ENCODE data around the gene DUSP8. TPM values are rescaled to one million over a fixed set of nuclear protein-coding genes. Genes with fewer than 3 reads are reported as not detected.
"Not testable (repeated sequence)": the region's sequence is repeated elsewhere in the genome, so short reads cannot be mapped to it uniquely, and the experiment has no call there.

Gene DUSP8
- total RNA-seq, 4 donors from 2014 or later = 2.5 to 18.4 (median 13.2) TPM

DNA sequence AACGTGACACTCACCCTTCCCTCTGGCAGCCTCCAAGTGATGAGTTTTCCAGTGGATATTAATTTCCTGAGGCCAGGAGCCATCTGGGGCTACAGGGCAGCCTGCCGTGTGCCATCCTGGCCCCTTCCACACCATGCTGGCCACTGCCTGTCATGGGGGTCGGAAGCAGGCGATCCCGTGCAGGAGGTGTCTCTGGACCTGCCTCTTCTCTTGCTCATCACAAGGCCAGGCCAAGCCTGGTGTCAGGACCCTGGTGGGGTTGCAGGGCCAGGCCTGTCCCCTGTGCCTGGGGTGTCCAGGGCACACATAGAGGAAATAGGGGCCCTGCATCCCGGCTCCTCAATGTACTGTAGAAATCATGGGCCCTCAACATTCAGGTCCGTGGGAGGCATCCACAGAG, 32.6 kb upstream of the DUSP8 start:
- Histone ChIP-seq H3K27ac (no peak overlapping the region), H3K9me3 (no peaks in the 10 kb centered on the region), H3K4me1 (no peaks in the 10 kb centered on the region), H3K36me3 (no peaks in the 10 kb centered on the region), H3K27me3 (no peaks in the 10 kb centered on the region), H3K4me3 (no peak overlapping the region)
- TF ChIP-seq POLR2A (IDR thresholded peaks at IDR 0.05) = no peak
- TF ChIP-seq, protein P1, sequence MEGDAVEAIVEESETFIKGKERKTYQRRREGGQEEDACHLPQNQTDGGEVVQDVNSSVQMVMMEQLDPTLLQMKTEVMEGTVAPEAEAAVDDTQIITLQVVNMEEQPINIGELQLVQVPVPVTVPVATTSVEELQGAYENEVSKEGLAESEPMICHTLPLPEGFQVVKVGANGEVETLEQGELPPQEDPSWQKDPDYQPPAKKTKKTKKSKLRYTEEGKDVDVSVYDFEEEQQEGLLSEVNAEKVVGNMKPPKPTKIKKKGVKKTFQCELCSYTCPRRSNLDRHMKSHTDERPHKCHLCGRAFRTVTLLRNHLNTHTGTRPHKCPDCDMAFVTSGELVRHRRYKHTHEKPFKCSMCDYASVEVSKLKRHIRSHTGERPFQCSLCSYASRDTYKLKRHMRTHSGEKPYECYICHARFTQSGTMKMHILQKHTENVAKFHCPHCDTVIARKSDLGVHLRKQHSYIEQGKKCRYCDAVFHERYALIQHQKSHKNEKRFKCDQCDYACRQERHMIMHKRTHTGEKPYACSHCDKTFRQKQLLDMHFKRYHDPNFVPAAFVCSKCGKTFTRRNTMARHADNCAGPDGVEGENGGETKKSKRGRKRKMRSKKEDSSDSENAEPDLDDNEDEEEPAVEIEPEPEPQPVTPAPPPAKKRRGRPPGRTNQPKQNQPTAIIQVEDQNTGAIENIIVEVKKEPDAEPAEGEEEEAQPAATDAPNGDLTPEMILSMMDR (IDR thresholded peaks at IDR 0.05) = no peak
- no peak for DNase-seq

DNA sequence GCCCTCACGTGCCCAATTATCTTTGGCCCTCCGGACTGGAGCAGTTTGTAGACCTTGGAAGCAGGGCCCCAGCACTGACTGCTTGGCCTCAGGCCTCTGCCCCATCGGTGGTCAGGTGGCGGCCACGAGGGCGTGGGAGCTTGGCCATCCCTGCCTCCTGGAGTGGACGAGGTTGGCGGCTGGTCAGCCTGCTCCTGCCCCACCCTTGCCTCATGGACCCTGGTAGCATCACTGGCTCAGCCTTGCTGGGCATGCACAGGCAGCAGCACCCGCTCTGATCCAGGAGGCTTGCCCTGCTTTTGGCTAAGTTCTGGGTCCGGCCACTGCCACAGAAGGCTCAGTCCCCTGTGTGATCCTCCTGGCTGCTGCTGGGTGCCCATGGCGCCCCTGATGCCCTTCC, 32.1 kb upstream of the DUSP8 start:
- Histone ChIP-seq H3K4me3 (no peak overlapping the region), H3K4me1 (no peaks in the 10 kb centered on the region), H3K36me3 (no peaks in the 10 kb centered on the region), H3K27me3 (no peaks in the 10 kb centered on the region), H3K27ac (no peak overlapping the region), H3K9me3 (no peaks in the 10 kb centered on the region)
- DNase-seq = no peak
- TF ChIP-seq, protein P1 (IDR thresholded peaks at IDR 0.05) = no peak
- TF ChIP-seq POLR2A (IDR thresholded peaks at IDR 0.05) = no peak

DNA sequence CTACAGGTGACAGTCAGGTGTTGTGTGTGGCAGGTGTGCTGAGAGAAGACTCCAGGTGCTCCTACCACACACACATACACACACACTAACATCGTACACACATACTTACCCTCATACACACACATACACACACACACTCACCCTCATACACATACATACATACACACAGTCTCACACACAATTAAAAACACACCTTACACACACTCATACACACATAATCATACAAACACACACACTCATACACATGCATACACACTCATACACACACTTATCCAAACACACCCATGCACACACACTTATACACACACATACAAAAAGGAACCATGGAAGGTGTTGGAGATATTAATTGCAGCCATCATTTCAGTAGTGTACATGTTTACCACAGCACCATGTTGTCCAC, 31.6 kb upstream of the DUSP8 start:
- TF ChIP-seq, protein P1 (IDR thresholded peaks at IDR 0.05) = no peak
- no peak for TF ChIP-seq POLR2A (IDR thresholded peaks at IDR 0.05)
- Histone ChIP-seq H3K9me3 (no peaks in the 10 kb centered on the region), H3K4me3 (no peak overlapping the region), H3K4me1 (no peaks in the 10 kb centered on the region), H3K36me3 (no peaks in the 10 kb centered on the region), H3K27ac (no peak overlapping the region), H3K27me3 (no peaks in the 10 kb centered on the region)
- no peak for DNase-seq

DNA sequence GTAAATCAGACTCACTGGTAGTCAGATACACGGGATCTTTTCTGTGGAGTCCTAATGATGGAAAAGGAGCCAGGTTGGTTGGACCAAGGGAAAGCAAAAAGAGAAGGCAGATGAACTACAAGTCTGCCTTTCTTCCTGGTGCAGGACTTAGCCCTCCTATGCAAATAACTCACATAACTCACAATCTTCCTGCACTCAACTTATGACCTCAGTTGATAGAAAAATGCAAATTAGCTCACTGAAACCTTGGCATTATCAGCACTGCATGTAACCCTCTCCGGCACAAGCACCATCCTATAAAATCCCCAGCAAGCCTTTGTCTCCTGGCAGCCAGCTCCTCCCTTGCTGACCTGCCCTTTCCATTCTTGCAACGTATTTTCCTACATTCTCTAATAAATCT, 29.6 kb upstream of the DUSP8 start:
- H3K9me3 ChIP-seq, H3K36me3 ChIP-seq, H3K4me3 ChIP-seq, DNase-seq, H3K4me1 ChIP-seq, H3K27me3 ChIP-seq, H3K27ac ChIP-seq: not testable (repeated sequence)

DNA sequence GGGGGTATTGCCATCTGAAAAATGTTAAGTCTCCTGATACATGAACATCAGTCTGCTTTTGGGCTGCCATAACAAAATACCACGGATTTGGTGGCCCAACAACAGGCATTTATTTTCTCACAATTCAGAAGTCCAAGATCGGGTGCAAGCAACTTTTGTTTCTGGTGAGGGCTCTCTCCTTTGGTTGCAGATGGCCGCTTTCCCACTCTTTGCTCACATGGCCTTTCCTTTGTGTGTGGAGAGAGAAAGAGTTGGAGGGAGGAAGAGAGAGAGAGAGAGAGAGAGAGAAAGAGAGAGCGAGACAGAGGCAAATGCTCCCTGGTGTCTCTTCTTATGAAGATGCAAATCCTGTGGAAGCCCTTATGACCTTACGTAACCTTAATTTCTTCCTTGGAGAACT, 28.6 kb upstream of the DUSP8 start:
- no peaks in the 10 kb centered on the region for H3K27me3 ChIP-seq
- no peaks in the 10 kb centered on the region for H3K36me3 ChIP-seq
- no peak for DNase-seq
- H3K27ac ChIP-seq = no peak overlapping the region
- peaks cover 0 to 3% (median 0%) of the 10 kb centered on the region in 4 donors for H3K4me1 ChIP-seq
- no peak overlapping the region for H3K4me3 ChIP-seq
- TF ChIP-seq, protein P1 (IDR thresholded peaks at IDR 0.05) = no peak
- TF ChIP-seq POLR2A (IDR thresholded peaks at IDR 0.05) = no peak
- no peaks in the 10 kb centered on the region for H3K9me3 ChIP-seq

DNA sequence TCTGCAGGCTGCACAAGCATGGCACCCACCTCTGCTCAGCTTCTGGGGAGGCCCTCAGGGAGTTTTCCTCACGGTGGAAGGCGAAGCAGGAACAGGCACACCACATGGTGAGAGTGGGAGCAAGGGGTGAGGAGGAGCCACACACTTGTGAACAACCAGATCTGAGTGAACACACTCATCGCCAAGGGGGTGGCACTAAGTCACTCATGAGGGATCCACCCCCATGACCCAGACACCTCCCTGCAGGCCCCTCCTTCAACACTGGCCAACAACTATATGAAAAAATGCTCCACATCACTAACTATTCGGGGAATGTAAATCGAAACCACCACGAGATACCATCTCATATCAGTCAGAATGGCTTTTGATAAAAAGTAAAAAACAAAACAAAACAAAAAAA, 26.7 kb upstream of the DUSP8 start:
- Histone ChIP-seq H3K27me3 (no peaks in the 10 kb centered on the region), H3K36me3 (no peaks in the 10 kb centered on the region), H3K4me3 (no peak overlapping the region), H3K9me3 (no peaks in the 10 kb centered on the region), H3K4me1 (peaks cover 0 to 3% (median 0%) of the 10 kb centered on the region in 4 donors), H3K27ac (no peak overlapping the region)
- TF ChIP-seq, protein P1 (IDR thresholded peaks at IDR 0.05) = no peak
- TF ChIP-seq POLR2A (IDR thresholded peaks at IDR 0.05) = no peak
- DNase-seq = no peak

DNA sequence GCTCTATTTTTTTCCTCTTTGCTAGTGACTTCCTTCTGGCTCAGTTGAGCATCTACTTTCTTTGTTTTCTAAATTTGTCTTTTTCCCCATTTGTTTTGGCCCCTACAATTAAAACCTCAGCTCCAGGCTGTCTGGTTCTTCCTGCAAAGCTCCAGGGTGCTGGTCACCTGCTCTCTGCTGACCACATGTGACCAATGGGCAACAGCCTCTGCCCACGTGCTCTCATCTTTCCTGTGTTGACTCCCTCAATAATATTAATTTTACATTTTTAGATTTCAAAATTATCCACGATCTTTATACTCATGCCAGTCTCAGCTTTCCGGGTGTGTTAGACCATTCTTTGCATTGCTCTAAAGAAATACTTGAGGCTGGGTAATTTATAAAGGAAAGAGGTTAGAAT, 26.3 kb upstream of the DUSP8 start:
- not testable (repeated sequence) for DNase-seq, H3K27me3 ChIP-seq, H3K9me3 ChIP-seq, H3K4me3 ChIP-seq, H3K27ac ChIP-seq, H3K4me1 ChIP-seq, H3K36me3 ChIP-seq

Data from Peyer's patch (tissue), 4 donors.